ENCODE data around the gene MYBL2.

GRCh38 chr20:43721429-43722152 is 54.7 kb downstream of the MYBL2 start:
- no peak for TF ChIP-seq CTCF (IDR thresholded peaks at IDR 0.05)
- TF ChIP-seq EP300 (IDR thresholded peaks at IDR 0.05), result no peak
